Endodermal cell (in vitro differentiated cells): Measurements from ENCODE around the gene BTRC. TPM values are rescaled to one million over a fixed set of nuclear protein-coding genes. Genes with fewer than 3 reads are reported as not detected.

Experiments used
- DNase-seq: peaks from one replicate; pipeline ENCODE4 v3.0.0-alpha.2; 2017
- H3K27ac ChIP-seq: 2 replicates; pipeline ENCODE4 v1.5.1; 2013; ENCODE audit warnings: mild to moderate bottlenecking, low read depth, low read length, moderate library complexity
- H3K27me3 ChIP-seq: 2 replicates; pipeline ENCODE4 v1.6.1; 2013; ENCODE audit warnings: mild to moderate bottlenecking, low read length, moderate library complexity; ENCODE audit not compliant: insufficient read depth, control insufficient read depth, poor library complexity, severe bottlenecking
- H3K36me3 ChIP-seq: 2 replicates; pipeline ENCODE4 v1.7.0; 2013; ENCODE audit warnings: mild to moderate bottlenecking, low read length, moderate library complexity; ENCODE audit not compliant: control insufficient read depth, insufficient read depth
- H3K4me1 ChIP-seq: one replicate; pipeline ENCODE4 v1.7.0; 2013; ENCODE audit warnings: low read length; ENCODE audit not compliant: control insufficient read depth, insufficient read depth
- H3K4me3 ChIP-seq: 2 replicates; pipeline ENCODE4 v1.5.1; 2013; ENCODE audit warnings: mild to moderate bottlenecking, low read length, moderate library complexity
- H3K9ac ChIP-seq: 2 replicates; pipeline ENCODE4 v1.6.1; 2013; ENCODE audit warnings: mild to moderate bottlenecking, low read length, moderate library complexity; ENCODE audit not compliant: poor library complexity, severe bottlenecking; ENCODE audit errors: extremely low read depth
- H3K9me3 ChIP-seq: 2 replicates; pipeline ENCODE4 v1.6.1; 2013; ENCODE audit warnings: mild to moderate bottlenecking, low read length, moderate library complexity; ENCODE audit not compliant: control insufficient read depth
- H3K27ac Mint-ChIP-seq: 2 replicates; pipeline ENCODE4 v1.8.0; 2020; ENCODE audit warnings: mixed read lengths
- H3K27me3 Mint-ChIP-seq: 2 replicates; pipeline ENCODE4 v1.8.0; 2021; ENCODE audit warnings: mild to moderate bottlenecking, mixed read lengths; ENCODE audit not compliant: insufficient read depth
- H3K36me3 Mint-ChIP-seq: 2 replicates; pipeline ENCODE4 v1.8.0; 2020; ENCODE audit warnings: low read depth, mixed read lengths
- H3K4me1 Mint-ChIP-seq: 2 replicates; pipeline ENCODE4 v1.8.0; 2020; ENCODE audit warnings: mixed read lengths
- H3K4me3 Mint-ChIP-seq: 2 replicates; pipeline ENCODE4 v1.8.0; 2020; ENCODE audit warnings: mild to moderate bottlenecking, moderate library complexity, mixed read lengths
- H3K9me3 Mint-ChIP-seq: 2 replicates; pipeline ENCODE4 v1.8.0; 2020; ENCODE audit warnings: mild to moderate bottlenecking, mixed read lengths
- CTCF ChIP-seq: fragments of 200-600 bp; sonication (generic); conservative IDR thresholded peaks from 2 replicates; pipeline ENCODE4 v1.5.0; 2021; ENCODE audit warnings: antibody characterized with exemption, mild to moderate bottlenecking
- WGBS, 2 experiments: methylation state at CpG; one replicate each; pipeline versions ENCODE4 v1.1.5 to v1.1.7; 2013; ENCODE audit warnings: missing lambda C conversion rate in 2 of 2, mixed read lengths in 1 of 2; ENCODE audit not compliant: insufficient coverage in 1 of 2, insufficient read length in 1 of 2; 5-methylcytosine and 5-hydroxymethylcytosine counted together
- total RNA-seq, 2 donors: library from RNA; stranded (reverse); fragmentation: NEBNext Ultra II Directional in 1 of 2; extraction: Animal tissue kit (Norgen Biotek cat#: 25700) in 1 of 2; gene quantifications; 2 replicates in 1 of 2; 3 replicates in 1 of 2; pipeline ENCODE4 v1.2.1, GENCODE V29; 2021

The BTRC gene
- total RNA-seq, 2 donors from 2014 or later, result 30.1 to 38.2 TPM

DNA sequence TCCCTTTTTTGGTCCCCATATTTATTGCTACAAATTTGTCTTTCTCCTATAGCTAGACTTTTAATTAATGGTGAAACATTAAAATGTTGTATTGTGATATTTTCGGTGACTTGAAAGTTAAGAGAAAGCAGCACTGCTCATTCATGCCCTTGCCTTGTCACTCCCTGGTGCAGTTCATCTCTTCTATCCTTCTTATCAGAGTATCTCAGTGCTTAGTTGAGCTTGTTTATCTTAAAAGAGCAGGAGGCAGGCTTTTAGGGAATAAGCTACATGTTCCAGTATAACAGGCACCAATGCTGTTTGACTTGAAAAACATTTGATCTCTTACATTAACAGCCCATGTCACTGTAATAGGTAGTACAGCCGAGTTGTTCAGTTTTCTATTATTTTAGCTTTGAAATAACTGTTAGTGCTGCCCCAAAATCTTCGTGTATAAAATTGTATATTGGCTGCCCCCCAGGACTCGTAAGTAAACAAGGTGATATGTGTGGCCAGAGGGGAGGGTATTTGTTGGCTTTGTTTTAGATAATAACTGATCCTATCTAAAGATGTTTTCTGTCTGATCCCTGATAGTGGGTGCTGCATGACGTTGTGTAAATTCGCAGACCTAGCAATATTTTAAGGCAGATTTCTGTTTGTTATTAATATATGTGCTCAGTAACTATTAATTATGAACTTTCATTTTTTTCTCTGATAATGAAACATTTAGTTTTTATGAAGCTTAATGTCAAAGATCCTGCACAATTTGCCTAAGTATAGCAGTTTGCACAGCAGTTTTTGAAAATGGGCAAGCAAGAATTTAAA is 96.5 kb downstream of the BTRC start:
- H3K4me1 ChIP-seq, result peaks cover 32% of the 10 kb centered on the region
- H3K36me3 Mint-ChIP-seq, result no peaks in the 10 kb centered on the region
- no peak overlapping the region for H3K9ac ChIP-seq
- no peak for TF ChIP-seq CTCF
- WGBS, 2 experiments, result 37 to 45% methylated on average over 2 to 6 of the region's 6 CpGs
- H3K27ac ChIP-seq, result no peak overlapping the region
- H3K27me3 ChIP-seq, result peaks cover 25% of the 10 kb centered on the region
- no peaks in the 10 kb centered on the region for H3K9me3 Mint-ChIP-seq
- H3K27me3 Mint-ChIP-seq, result peaks cover 8% of the 10 kb centered on the region
- H3K36me3 ChIP-seq, result no peaks in the 10 kb centered on the region
- H3K9me3 ChIP-seq, result no peaks in the 10 kb centered on the region
- no peak overlapping the region for H3K27ac Mint-ChIP-seq
- DNase-seq, result no peak
- H3K4me1 Mint-ChIP-seq, result peaks cover 65% of the 10 kb centered on the region
- H3K4me3 Mint-ChIP-seq, result peak overlapping the region; percentile 6
- peak overlapping the region; percentile 1 for H3K4me3 ChIP-seq

GRCh38 chr10:101451261-101451660 is 97.3 kb downstream of the BTRC start:
- no peaks in the 10 kb centered on the region for H3K9me3 Mint-ChIP-seq
- Histone ChIP-seq H3K9me3 (no peaks in the 10 kb centered on the region), H3K27me3 (peaks cover 25% of the 10 kb centered on the region), H3K4me1 (peaks cover 29% of the 10 kb centered on the region), H3K4me3 (no peak overlapping the region), H3K36me3 (no peaks in the 10 kb centered on the region), H3K9ac (no peak overlapping the region), H3K27ac (peak overlapping the region; percentile 3)
- no peak for TF ChIP-seq CTCF
- WGBS, 2 experiments, result 92% methylated on average over 1 of the region's 1 CpG; no CpG with 5 or more reads in 1 of the 2 experiments
- H3K4me1 Mint-ChIP-seq, result peaks cover 58% of the 10 kb centered on the region
- no peak overlapping the region for H3K27ac Mint-ChIP-seq
- no peaks in the 10 kb centered on the region for H3K36me3 Mint-ChIP-seq
- peaks cover 8% of the 10 kb centered on the region for H3K27me3 Mint-ChIP-seq
- no peak overlapping the region for H3K4me3 Mint-ChIP-seq
- no peak for DNase-seq

- Mint-ChIP-seq H3K27ac (no peak overlapping the region), H3K4me3 (no peak overlapping the region), H3K27me3 (peaks cover 8% of the 10 kb centered on the region), H3K4me1 (peaks cover 54% of the 10 kb centered on the region), H3K36me3 (no peaks in the 10 kb centered on the region), H3K9me3 (no peaks in the 10 kb centered on the region)
- TF ChIP-seq CTCF, result no peak
- H3K9me3 ChIP-seq, result no peaks in the 10 kb centered on the region
- peaks cover 28% of the 10 kb centered on the region for H3K4me1 ChIP-seq
- no peak for DNase-seq
- 79 to 80% methylated on average over 5 to 8 of the region's 8 CpGs for WGBS, 2 experiments
- H3K27me3 ChIP-seq, result peaks cover 25% of the 10 kb centered on the region
- H3K4me3 ChIP-seq, result no peak overlapping the region
- no peak overlapping the region for H3K27ac ChIP-seq
- no peaks in the 10 kb centered on the region for H3K36me3 ChIP-seq
- H3K9ac ChIP-seq, result no peak overlapping the region
Measured at GRCh38 chr10:101451667-101452069, 97.7 kb downstream of the BTRC start.
